ENCODE measurements around the gene ZNF281.
"Not testable (repeated sequence)": the region's sequence is repeated elsewhere in the genome, so short reads cannot be mapped to it uniquely, and the experiment has no call there.

Gene ZNF281

GRCh38 chr1:200438911-200439310 is 29.1 kb upstream of the ZNF281 start:
- H3K4ac ChIP-seq (ENCODE audit: low read length): no peak overlapping the region
- peaks cover 0 to 6% (median 0%) of the 10 kb centered on the region in 3 experiments for H3K27me3 ChIP-seq (ENCODE audit: control insufficient read depth in 3 of 3, insufficient read depth in 3 of 3, low read depth in 1 of 3, low read length in 3 of 3)
- DNase-seq (ENCODE audit: low spot score): no peak
- H3K18ac ChIP-seq (ENCODE audit: low read length): no peak overlapping the region
- H3K4me3 ChIP-seq (ENCODE audit: low read length in 2 of 2): no peak overlapping the region
- no peaks in the 10 kb centered on the region for H3K4me1 ChIP-seq (ENCODE audit: control insufficient read depth in 2 of 2, insufficient read depth in 1 of 2, low read depth in 1 of 2, low read length in 2 of 2)
- H2BK15ac ChIP-seq (ENCODE audit: low read length): no peak overlapping the region
- no peak overlapping the region for H3K27ac ChIP-seq (replicated peaks; ENCODE audit: low read length)
- H3K23ac ChIP-seq (ENCODE audit: low read depth, low read length, poor library complexity): no peak overlapping the region
- no peak overlapping the region for H2BK120ac ChIP-seq (ENCODE audit: low read depth, low read length)
- H2BK5ac ChIP-seq (ENCODE audit: low read length): no peak overlapping the region
- H4K8ac ChIP-seq (ENCODE audit: low read depth, low read length): no peak overlapping the region
- H3K14ac ChIP-seq (ENCODE audit: low read length): no peak overlapping the region
- no CpG with 5 or more reads among the region's 1 CpG for WGBS, 2 donors (ENCODE audit: extremely low coverage in 2 of 2, insufficient read length in 2 of 2, insufficient replicate concordance in 1 of 2)
- H3K4me2 ChIP-seq (ENCODE audit: insufficient read depth, low read length, poor library complexity, severe bottlenecking): no peak overlapping the region
- no peaks in the 10 kb centered on the region for H3K79me1 ChIP-seq (ENCODE audit: low read depth, low read length)
- no peaks in the 10 kb centered on the region for H3K36me3 ChIP-seq (replicated peaks in 1 of 2; ENCODE audit: control insufficient read depth in 2 of 2, insufficient read depth in 2 of 2, low read length in 2 of 2)
- H3K9ac ChIP-seq (ENCODE audit: low read depth, low read length, poor library complexity): no peak overlapping the region
- no peak overlapping the region for H2BK12ac ChIP-seq (ENCODE audit: low read length)
- no peak overlapping the region for H2AFZ ChIP-seq (ENCODE audit: low read length)
- no peak overlapping the region for H4K91ac ChIP-seq (ENCODE audit: low read depth, low read length, poor library complexity)
- no peaks in the 10 kb centered on the region for H3K9me3 ChIP-seq (replicated peaks in 1 of 2; ENCODE audit: control insufficient read depth in 2 of 2, insufficient read depth in 1 of 2, low read depth in 1 of 2, low read length in 2 of 2)
- no peak overlapping the region for H2AK5ac ChIP-seq (ENCODE audit: low read depth, low read length)

- H3K9me3 ChIP-seq (replicated peaks in 1 of 2; ENCODE audit: control insufficient read depth in 2 of 2, insufficient read depth in 1 of 2, low read depth in 1 of 2, low read length in 2 of 2); H3K27me3 ChIP-seq (ENCODE audit: control insufficient read depth in 3 of 3, insufficient read depth in 3 of 3, low read depth in 1 of 3, low read length in 3 of 3); H2BK120ac ChIP-seq (ENCODE audit: low read depth, low read length): not testable (repeated sequence)
These were observed 28.6 kb upstream of the ZNF281 start for GRCh38 chr1:200438413-200438812.

GRCh38 chr1:200437556-200438203 is 27.8 kb upstream of the ZNF281 start:
- H3K18ac ChIP-seq (ENCODE audit: low read length): no peak overlapping the region
- H3K27me3 ChIP-seq (ENCODE audit: control insufficient read depth in 3 of 3, insufficient read depth in 3 of 3, low read depth in 1 of 3, low read length in 3 of 3): peaks cover 0 to 6% (median 0%) of the 10 kb centered on the region in 3 experiments
- no peak overlapping the region for H3K4me3 ChIP-seq (ENCODE audit: low read length in 2 of 2)
- H3K4ac ChIP-seq (ENCODE audit: low read length): no peak overlapping the region
- H3K36me3 ChIP-seq (replicated peaks in 1 of 2; ENCODE audit: control insufficient read depth in 2 of 2, insufficient read depth in 2 of 2, low read length in 2 of 2): no peaks in the 10 kb centered on the region
- H2BK5ac ChIP-seq (ENCODE audit: low read length): no peak overlapping the region
- no peak overlapping the region for H3K4me2 ChIP-seq (ENCODE audit: insufficient read depth, low read length, poor library complexity, severe bottlenecking)
- no peak overlapping the region for H2AK5ac ChIP-seq (ENCODE audit: low read depth, low read length)
- no peak overlapping the region for H3K14ac ChIP-seq (ENCODE audit: low read length)
- no peaks in the 10 kb centered on the region for H3K9me3 ChIP-seq (replicated peaks in 1 of 2; ENCODE audit: control insufficient read depth in 2 of 2, insufficient read depth in 1 of 2, low read depth in 1 of 2, low read length in 2 of 2)
- H4K8ac ChIP-seq (ENCODE audit: low read depth, low read length): no peak overlapping the region
- H2AFZ ChIP-seq (ENCODE audit: low read length): no peak overlapping the region
- H2BK12ac ChIP-seq (ENCODE audit: low read length): no peak overlapping the region
- WGBS, 2 donors (ENCODE audit: extremely low coverage in 2 of 2, insufficient read length in 2 of 2, insufficient replicate concordance in 1 of 2): no CpG with 5 or more reads among the region's 5 CpGs
- no peak overlapping the region for H3K9ac ChIP-seq (ENCODE audit: low read depth, low read length, poor library complexity)
- no peak overlapping the region for H2BK15ac ChIP-seq (ENCODE audit: low read length)
- H3K23ac ChIP-seq (ENCODE audit: low read depth, low read length, poor library complexity): no peak overlapping the region
- H4K91ac ChIP-seq (ENCODE audit: low read depth, low read length, poor library complexity): no peak overlapping the region
- H3K4me1 ChIP-seq (ENCODE audit: control insufficient read depth in 2 of 2, insufficient read depth in 1 of 2, low read depth in 1 of 2, low read length in 2 of 2): no peaks in the 10 kb centered on the region
- no peak overlapping the region for H3K27ac ChIP-seq (replicated peaks; ENCODE audit: low read length)
- H2BK120ac ChIP-seq (ENCODE audit: low read depth, low read length): no peak overlapping the region
- H3K79me1 ChIP-seq (ENCODE audit: low read depth, low read length): no peaks in the 10 kb centered on the region
- no peak for DNase-seq (ENCODE audit: low spot score)

More at GRCh38 chr1:200438413-200438812, 28.6 kb upstream of the ZNF281 start:
- H2BK15ac ChIP-seq (ENCODE audit: low read length); H3K4ac ChIP-seq (ENCODE audit: low read length); H2BK5ac ChIP-seq (ENCODE audit: low read length); H3K27ac ChIP-seq (replicated peaks; ENCODE audit: low read length); H3K4me3 ChIP-seq (ENCODE audit: low read length in 2 of 2); H2AFZ ChIP-seq (ENCODE audit: low read length); H3K4me1 ChIP-seq (ENCODE audit: control insufficient read depth in 2 of 2, insufficient read depth in 1 of 2, low read depth in 1 of 2, low read length in 2 of 2); H3K18ac ChIP-seq (ENCODE audit: low read length); H4K91ac ChIP-seq (ENCODE audit: low read depth, low read length, poor library complexity); H3K36me3 ChIP-seq (replicated peaks in 1 of 2; ENCODE audit: control insufficient read depth in 2 of 2, insufficient read depth in 2 of 2, low read length in 2 of 2); H2AK5ac ChIP-seq (ENCODE audit: low read depth, low read length); DNase-seq (ENCODE audit: low spot score); H3K14ac ChIP-seq (ENCODE audit: low read length); H3K9ac ChIP-seq (ENCODE audit: low read depth, low read length, poor library complexity); H3K4me2 ChIP-seq (ENCODE audit: insufficient read depth, low read length, poor library complexity, severe bottlenecking); H3K23ac ChIP-seq (ENCODE audit: low read depth, low read length, poor library complexity); H4K8ac ChIP-seq (ENCODE audit: low read depth, low read length); H2BK12ac ChIP-seq (ENCODE audit: low read length); H3K79me1 ChIP-seq (ENCODE audit: low read depth, low read length): not testable (repeated sequence)
- no CpG with 5 or more reads among the region's 7 CpGs for WGBS, 2 donors (ENCODE audit: extremely low coverage in 2 of 2, insufficient read length in 2 of 2, insufficient replicate concordance in 1 of 2)

GRCh38 chr1:200437088-200437487 is 27.3 kb upstream of the ZNF281 start:
- H3K36me3 ChIP-seq (replicated peaks in 1 of 2; ENCODE audit: control insufficient read depth in 2 of 2, insufficient read depth in 2 of 2, low read length in 2 of 2): no peaks in the 10 kb centered on the region
- H2AFZ ChIP-seq (ENCODE audit: low read length): no peak overlapping the region
- H3K27me3 ChIP-seq (ENCODE audit: control insufficient read depth in 3 of 3, insufficient read depth in 3 of 3, low read depth in 1 of 3, low read length in 3 of 3): peaks cover 0 to 6% (median 0%) of the 10 kb centered on the region in 3 experiments
- no peaks in the 10 kb centered on the region for H3K4me1 ChIP-seq (ENCODE audit: control insufficient read depth in 2 of 2, insufficient read depth in 1 of 2, low read depth in 1 of 2, low read length in 2 of 2)
- H3K23ac ChIP-seq (ENCODE audit: low read depth, low read length, poor library complexity): no peak overlapping the region
- no peak overlapping the region for H2AK5ac ChIP-seq (ENCODE audit: low read depth, low read length)
- no peak overlapping the region for H3K4me3 ChIP-seq (ENCODE audit: low read length in 2 of 2)
- no peak overlapping the region for H2BK12ac ChIP-seq (ENCODE audit: low read length)
- H3K14ac ChIP-seq (ENCODE audit: low read length): no peak overlapping the region
- H3K18ac ChIP-seq (ENCODE audit: low read length): no peak overlapping the region
- H3K27ac ChIP-seq (replicated peaks; ENCODE audit: low read length): no peak overlapping the region
- H3K4ac ChIP-seq (ENCODE audit: low read length): no peak overlapping the region
- H2BK5ac ChIP-seq (ENCODE audit: low read length): no peak overlapping the region
- H2BK120ac ChIP-seq (ENCODE audit: low read depth, low read length): no peak overlapping the region
- no peak for DNase-seq (ENCODE audit: low spot score)
- H2BK15ac ChIP-seq (ENCODE audit: low read length): no peak overlapping the region
- no peaks in the 10 kb centered on the region for H3K9me3 ChIP-seq (replicated peaks in 1 of 2; ENCODE audit: control insufficient read depth in 2 of 2, insufficient read depth in 1 of 2, low read depth in 1 of 2, low read length in 2 of 2)
- no peak overlapping the region for H3K4me2 ChIP-seq (ENCODE audit: insufficient read depth, low read length, poor library complexity, severe bottlenecking)
- H4K8ac ChIP-seq (ENCODE audit: low read depth, low read length): no peak overlapping the region
- no peaks in the 10 kb centered on the region for H3K79me1 ChIP-seq (ENCODE audit: low read depth, low read length)
- no peak overlapping the region for H3K9ac ChIP-seq (ENCODE audit: low read depth, low read length, poor library complexity)
- no peak overlapping the region for H4K91ac ChIP-seq (ENCODE audit: low read depth, low read length, poor library complexity)

Data from neuronal stem cell (in vitro differentiated cells).